NK-92 (cell line): ENCODE data around the gene SRM.
"Not testable (repeated sequence)": the region's sequence is repeated elsewhere in the genome, so short reads cannot be mapped to it uniquely, and the experiment has no call there.

Source experiments
- DNase-seq: peaks from one replicate; lab custom pipeline; 2025; ENCODE audit not compliant: unreplicated experiment; lab: John Stamatoyannopoulos, UW

SRM gene

GRCh38 chr1:11065796-11066195 lies 6.0 kb upstream of the SRM start:
- DNase-seq, result no peak

- no peak for DNase-seq
These were observed 5.1 kb upstream of the SRM start for GRCh38 chr1:11064942-11065341.

- not testable (repeated sequence) for DNase-seq
These were observed 4.2 kb upstream of the SRM start for GRCh38 chr1:11063937-11064537.

GRCh38 chr1:11062965-11063401 lies 3.2 kb upstream of the SRM start:
- DNase-seq, result no peak

- DNase-seq, result no peak
These were observed 2.0 kb upstream of the SRM start for GRCh38 chr1:11061652-11062365.

GRCh38 chr1:11059155-11059967 lies 457 bp downstream of the SRM start:
- no peak for DNase-seq

GRCh38 chr1:11058595-11059154 lies 1.1 kb downstream of the SRM start:
- DNase-seq, result no peak

- no peak for DNase-seq
These were observed 1.8 kb downstream of the SRM start for GRCh38 chr1:11058026-11058425.

GRCh38 chr1:11057477-11057876 lies 2.3 kb downstream of the SRM start:
- no peak for DNase-seq

GRCh38 chr1:11056504-11056903 lies 3.3 kb downstream of the SRM start:
- DNase-seq, result no peak

- DNase-seq, result no peak
These were observed 4.1 kb downstream of the SRM start for GRCh38 chr1:11055676-11056075.

- DNase-seq, result no peak
These were observed 5.2 kb downstream of the SRM start for GRCh38 chr1:11054666-11055065.

GRCh38 chr1:11054181-11054580 lies 5.6 kb downstream of the SRM start:
- no peak for DNase-seq

- DNase-seq, result no peak
These were observed 6.1 kb downstream of the SRM start for GRCh38 chr1:11053758-11054137.

- DNase-seq, result no peak
These were observed 6.7 kb downstream of the SRM start for GRCh38 chr1:11052839-11053757.

GRCh38 chr1:11051781-11052511 lies 7.9 kb downstream of the SRM start:
- DNase-seq, result no peak

GRCh38 chr1:11051121-11051520 lies 8.7 kb downstream of the SRM start:
- not testable (repeated sequence) for DNase-seq

GRCh38 chr1:11046625-11047365 lies 13.0 kb downstream of the SRM start, which contains the start of gene MASP2:
Gene MASP2 (minus strand): TSS chr1:11047239. CDS start chr1:11047207, 32 bp downstream.
- no peak for DNase-seq

- DNase-seq, result no peak
These were observed 13.6 kb downstream of the SRM start for GRCh38 chr1:11046270-11046566.
